ENCODE measurements around the gene CPXM1.

Gene CPXM1

DNA sequence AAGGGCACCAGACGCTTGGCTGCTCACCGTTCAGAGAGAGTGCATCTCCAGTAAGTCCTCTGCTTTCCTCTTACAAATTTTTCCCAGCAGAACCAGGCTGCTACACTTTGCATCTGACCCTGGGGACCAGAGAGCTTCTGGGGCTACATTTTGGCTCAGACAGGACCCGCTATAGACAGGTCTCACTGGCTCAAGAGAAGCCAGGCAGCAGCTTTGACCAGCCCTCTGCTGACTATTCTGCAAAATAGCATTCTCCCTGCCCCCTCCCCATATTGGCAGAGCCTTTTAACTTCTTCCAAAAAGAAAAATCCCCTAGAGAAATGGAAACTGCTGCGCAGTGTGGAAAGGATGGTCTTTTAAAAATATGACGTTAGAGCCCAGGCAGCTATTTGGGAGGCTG lies 37.2 kb downstream of the CPXM1 start:
- DNase-seq (ENCODE audit: low read depth), result no peak

DNA sequence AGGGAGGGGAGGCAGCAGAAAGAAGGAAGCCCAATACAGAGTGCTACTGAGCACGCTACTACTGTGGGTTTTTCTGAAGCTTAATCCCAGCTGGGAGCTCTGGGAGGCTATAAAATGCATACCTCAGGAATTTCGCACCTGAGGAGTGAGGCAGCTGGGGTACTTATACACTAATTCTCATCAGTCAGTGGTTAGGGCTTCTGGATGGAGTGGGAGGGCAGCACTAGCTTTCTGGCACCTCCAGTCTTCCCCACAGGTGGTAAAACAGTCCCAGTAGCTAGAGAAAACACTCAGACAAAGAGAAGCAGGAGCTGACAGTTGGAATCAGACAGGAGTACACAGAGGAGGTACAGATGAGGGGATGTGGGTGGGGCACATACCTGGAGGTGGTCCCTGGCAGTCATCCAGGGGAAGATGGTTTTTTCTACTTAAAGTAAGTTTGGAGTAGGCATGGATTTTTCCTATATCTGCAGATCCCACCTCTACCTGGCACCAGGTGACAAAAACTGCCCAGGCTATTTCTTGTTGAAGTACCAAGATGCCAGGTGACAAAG lies 37.8 kb downstream of the CPXM1 start:
- DNase-seq (ENCODE audit: low read depth), result no peak

DNA sequence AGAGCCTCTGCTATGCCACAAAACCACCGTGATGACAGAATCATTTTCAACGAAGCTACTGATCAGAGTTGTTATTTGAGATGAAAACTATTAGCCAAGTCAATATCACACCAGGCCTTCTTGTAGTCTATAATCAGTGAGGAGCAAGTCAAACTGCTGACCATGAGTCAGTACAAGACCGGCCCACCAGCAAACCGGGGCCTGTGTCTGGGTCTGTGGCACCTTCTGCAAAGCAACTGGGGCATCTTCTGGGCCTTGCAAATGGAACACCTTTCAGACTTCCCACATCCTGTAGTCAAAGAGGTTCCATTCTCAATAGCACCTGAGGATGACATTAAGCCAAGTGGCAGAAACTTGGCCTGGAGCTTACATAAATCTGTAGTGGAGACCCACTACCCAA lies 38.5 kb downstream of the CPXM1 start:
- no peak for DNase-seq (ENCODE audit: low read depth)

DNA sequence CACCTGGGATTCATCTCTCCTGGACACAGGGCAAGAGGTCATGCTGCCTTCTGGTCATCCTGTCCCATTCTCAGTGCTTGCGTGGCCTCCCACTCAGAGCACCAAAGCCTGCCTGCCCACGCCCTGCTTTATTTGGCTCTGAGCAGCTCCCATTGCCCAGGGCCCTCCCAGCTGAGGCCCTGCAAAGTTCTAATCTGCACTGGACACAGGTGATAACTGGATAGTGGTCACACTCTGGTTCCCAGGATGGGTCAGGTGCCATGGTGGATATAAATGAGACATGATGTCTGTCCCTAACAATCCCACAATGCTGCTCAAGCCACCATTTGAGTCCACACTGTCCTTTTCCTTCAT lies 39.5 kb downstream of the CPXM1 start:
- DNase-seq (ENCODE audit: low read depth), result no peak

DNA sequence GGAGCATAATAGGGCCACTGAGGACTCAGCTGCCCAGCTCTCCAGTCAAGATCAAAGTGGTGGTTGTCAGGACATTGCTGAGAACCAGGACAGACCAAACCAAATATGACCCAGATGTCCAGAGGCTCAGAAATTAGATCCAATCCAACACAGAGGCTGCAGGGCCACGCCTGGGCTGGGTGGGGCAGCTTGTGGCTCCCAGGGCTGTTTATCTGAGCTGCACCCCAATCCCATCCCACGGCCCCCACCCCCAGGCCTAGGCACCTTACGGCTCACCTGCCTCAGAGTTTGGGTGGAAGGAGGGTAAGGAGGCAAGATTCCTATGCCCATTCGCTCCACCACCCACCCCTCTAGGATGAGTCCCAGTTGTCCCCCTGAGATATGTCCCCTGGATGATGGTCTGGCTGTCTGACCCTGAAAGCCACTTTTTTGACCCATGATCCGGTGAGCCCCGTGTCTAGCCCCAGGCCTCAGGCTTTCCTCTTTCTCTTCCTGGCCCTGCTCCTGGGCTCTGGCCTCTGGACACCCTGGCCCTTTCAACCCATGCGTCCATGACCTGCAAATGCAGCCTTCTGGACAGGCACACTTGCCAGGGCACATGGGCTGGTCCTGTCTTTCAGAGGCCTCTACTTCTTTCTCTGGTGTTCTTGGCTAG lies 40.0 kb downstream of the CPXM1 start:
- no peak for DNase-seq (ENCODE audit: low read depth)

DNA sequence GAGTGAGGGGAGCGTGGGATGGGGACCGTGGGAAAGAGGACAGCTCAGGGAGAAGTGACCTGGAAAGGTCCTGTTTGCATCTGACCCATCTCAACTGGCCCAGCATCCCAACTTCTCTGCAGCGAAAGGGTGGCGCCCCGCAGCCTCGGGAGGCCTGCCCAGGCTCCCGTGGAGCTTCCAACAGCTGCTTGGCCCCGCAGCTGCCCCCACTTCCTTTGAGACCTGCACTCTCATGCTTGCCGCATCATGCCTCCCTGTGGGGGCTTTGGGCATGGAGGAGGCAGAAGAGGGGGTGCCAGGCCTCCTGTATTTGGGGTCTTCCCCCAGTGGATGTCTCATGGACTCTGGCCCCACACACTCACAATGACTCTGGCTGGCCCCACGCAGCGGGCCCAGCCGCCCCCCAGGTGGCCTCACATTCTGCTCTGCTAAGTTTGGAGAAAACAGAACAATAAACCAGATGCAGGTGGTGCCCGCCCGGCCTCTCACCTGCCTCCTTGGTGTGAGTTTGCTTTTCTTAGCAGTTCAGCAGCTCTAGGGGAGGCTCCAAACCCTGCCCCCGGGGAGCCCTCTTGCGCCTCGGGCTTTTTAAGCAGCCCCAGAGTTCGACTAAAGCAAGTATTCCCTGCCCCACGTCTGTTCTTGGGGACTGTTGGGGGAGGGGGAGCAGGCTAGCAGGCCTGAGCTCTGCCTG lies 40.7 kb downstream of the CPXM1 start:
- DNase-seq (ENCODE audit: low read depth), result no peak

DNA sequence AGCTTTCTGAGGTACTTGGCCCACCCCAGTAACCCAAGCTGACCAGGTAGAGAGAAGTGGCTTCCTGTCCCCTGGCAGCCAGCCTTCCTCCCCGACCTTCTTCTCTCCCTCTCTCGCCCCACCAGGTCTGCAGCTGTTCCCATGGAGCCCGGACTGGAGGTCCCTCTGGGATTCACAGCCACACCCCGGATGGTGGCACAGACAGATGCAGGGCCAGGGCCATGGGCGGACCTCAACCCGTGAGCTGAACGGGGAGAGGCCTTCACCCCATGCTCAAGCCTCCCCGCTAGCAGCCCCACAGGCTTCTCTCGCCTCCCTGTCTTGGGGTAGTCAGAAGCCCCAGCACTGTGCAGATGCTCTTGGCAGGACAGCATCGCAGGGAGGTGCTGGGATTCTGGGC lies 41.3 kb downstream of the CPXM1 start:
- no peak for DNase-seq (ENCODE audit: low read depth)

DNA sequence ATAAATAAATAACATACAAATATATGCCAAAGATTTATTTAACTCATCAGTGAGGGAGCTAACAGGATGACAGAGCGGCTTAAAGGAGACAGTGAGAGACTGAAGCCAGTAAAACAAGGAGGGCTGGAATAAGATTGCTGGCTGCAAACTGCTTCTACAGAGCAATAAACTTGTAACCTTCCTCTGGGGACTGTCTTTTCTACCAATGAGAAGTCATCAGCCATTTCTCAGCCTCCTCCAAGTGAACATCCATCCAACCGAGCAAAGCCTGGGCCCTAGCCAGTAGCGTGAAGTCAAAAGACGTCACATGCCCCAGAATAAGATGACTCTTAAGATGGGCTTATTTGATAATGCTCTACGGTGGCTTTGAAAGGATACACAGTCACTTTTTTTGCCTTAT lies 42.5 kb downstream of the CPXM1 start:
- no peak for DNase-seq (ENCODE audit: low read depth)

DNA sequence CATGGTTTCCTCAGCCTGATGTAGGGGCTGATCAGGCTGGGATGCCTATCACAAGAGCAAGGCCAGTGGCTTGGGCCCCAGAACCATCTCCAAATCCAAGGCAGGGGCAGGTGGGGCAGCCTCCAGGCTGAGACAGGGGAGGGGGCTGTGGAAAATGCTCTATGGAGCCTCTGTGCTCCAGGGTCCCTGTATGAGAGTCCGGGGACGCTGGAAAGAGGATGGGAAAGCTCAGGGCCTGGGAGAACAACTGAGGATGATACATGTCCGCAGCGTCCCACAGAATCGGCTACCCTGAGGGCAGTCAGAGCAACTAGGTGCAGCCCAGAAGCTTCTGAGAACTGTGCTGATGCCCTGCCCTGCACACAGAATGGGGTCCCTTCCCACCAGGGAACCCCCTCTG lies 43.4 kb downstream of the CPXM1 start:
- DNase-seq (ENCODE audit: low read depth), result no peak

DNA sequence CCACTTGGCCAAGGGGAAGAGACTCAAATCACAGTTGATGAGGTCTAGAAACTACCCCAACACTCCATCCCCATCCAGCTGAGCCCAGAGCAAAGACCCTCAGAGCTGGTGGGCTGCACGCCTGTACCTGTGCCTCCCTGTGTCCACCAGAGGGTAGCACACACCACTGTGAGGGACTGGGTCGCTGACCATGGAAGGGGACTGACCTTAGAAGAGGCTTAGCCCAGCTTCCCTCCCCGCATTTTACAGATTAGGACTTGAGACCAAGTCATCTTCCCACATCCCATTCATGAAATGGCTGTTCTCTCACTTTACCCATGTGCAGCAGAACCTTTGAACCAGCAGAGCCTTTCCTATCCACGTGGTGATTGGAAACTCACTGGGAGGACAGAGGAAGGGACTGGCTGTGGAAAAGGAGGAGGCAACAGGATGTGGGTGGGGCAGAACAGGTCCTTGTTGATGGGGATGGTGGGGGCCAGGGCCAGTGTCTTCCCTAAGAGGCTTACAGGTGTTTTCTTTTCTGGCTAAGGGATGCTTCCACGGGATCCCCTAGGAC lies 44.3 kb downstream of the CPXM1 start:
- peak; percentile 39 for DNase-seq (ENCODE audit: low read depth)

DNA sequence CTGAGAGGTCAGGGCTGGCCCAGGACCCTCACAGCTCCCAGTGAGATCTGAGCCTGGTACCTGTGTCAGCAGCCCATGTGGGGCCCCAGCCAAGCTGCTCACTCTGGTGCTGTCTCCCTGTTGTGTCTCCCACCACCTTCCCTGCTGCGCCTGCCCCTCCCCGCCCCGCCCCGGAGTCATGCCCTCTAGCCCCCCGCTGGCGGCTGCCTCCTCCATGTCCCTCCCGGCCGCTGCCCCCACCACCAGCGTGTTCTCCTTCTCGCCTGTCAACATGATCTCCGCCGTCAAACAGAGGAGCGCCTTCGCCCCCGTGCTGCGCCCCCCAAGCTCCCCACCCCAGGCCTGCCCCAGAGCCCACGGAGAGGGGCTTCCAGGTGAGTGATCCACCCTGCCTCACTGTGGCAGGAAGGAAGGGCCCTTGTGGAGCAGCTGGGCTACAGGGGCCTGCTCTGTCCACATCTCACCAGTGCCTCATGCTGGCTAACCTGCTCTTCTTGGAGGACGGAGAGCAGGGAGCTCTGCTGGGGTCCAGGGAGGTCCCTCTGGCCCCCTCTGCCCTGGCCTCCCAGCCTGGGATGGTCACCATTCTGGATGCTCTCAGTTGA lies 44.9 kb downstream of the CPXM1 start:
- no peak for DNase-seq (ENCODE audit: low read depth)

DNA sequence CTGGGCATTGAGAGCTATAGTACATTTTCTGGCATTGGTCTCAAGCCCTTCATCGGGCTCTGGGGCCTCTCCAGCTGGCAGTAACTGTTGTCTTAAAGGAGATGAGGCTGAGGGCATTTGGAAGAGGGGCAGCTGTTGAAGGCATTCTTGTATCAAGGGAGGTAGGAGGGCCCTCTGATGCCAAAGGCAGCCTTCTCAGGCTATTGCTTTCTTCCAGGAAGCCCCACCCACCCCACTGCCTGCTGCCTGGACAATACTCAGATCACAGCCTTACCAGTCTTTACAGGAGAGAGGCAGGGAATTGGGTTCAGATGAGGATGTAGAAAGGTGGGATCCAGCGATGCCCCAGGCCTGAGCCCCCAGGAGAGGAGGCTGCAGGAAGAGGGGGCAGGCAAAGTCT lies 46.0 kb downstream of the CPXM1 start:
- no peak for DNase-seq (ENCODE audit: low read depth)

DNA sequence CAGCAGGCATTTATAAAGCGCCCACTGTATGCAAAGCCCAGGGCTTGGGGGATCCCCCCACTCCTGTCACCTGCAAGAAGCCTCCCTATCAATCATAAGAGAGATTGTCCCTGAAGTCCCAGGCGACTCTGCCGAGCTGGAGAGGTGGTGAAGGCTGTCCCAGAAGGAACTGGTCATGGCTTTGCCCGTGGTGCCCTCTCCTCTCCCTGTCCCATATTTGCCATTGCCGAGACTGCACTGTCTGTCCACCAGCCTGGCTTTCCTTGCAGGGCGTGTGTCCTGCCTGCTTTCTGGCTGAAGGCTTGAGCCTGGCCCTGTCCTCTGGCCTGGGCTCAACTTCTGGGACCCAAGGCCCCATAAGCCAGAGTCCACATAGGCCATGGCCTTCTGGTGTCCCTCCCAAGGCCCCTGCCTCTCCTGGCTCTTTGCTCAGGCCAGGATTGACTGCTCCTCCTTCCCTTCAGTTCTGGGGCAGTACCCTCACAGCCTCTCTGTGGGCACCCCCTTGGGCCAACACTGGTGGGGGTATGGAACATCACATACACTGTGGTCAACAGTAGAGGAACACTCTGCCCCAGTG lies 46.9 kb downstream of the CPXM1 start:
- DNase-seq (ENCODE audit: low read depth), result no peak

DNA sequence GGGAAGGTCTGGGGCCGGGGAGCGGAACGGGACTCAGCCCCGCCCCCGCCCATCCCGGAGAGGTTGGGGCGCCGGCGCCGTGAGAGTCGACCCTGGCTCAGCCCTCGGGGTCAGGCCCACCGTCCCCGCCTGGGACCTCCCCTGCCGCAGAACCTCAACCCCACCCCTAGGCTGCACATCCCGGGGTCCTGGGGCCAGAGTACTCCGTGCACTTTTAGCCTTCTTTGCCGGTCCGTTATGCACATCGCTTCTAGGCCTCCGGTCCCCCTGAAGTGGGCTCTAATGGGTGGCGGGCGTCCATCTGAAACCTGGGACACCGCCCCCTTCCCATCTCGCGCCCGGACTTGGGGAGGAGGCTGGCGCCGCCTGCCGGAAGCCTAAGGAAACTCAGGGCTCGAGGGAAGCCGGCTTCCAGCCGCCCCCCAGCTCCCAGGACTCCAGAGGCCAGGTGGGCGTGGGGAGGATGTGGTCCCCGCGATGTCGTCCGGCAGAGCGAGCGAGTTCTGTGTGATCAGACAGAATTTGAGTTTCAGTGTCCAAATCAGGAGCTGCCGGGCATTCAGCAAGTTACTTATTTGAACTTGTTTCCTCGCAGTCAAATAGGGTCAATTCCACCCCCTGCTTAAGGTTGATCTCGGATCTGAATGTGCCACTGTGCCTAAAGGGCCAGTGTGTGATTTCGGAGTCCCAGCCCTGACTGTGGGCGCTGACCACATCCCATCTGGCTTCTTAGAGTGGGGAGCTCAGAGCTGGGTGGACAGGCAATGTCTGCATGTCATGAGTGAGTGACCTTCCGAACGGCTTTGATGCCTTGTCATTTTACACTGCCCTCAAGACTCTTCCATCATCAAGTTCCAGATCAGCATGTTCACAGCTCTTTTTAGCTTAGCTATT lies 47.6 kb downstream of the CPXM1 start:
- peak; percentile 14 for DNase-seq (ENCODE audit: low read depth)

DNA sequence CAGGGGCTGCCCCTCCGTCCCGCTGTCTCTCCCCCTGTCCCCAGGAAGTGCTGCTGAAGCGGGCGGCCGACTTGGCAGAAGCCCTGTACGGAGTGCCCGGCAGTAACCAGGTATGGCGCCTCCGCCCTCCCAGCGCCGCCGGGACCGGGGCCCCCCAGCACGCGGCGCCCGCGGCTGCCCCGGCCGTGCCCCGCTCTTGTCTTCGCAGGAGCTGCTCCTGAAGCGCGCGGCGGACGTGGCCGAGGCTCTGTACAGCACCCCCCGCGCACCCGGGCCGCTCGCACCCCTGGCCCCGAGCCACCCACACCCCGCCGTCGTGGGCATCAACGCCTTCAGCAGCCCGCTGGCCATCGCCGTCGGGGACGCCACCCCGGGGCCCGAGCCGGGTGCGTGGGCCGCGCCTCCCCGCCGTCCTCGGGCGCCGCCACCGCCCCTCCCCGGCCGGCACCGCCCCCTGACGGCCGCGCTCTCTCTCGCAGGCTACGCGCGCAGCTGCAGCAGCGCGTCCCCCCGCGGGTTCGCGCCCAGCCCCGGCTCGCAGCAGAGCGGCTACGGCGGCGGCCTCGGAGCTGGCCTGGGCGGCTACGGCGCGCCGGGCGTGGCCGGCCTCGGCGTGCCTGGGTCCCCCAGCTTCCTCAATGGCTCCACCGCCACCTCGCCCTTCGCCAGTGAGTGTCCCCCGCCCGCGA lies 48.4 kb downstream of the CPXM1 start:
- no peak for DNase-seq (ENCODE audit: low read depth)

DNA sequence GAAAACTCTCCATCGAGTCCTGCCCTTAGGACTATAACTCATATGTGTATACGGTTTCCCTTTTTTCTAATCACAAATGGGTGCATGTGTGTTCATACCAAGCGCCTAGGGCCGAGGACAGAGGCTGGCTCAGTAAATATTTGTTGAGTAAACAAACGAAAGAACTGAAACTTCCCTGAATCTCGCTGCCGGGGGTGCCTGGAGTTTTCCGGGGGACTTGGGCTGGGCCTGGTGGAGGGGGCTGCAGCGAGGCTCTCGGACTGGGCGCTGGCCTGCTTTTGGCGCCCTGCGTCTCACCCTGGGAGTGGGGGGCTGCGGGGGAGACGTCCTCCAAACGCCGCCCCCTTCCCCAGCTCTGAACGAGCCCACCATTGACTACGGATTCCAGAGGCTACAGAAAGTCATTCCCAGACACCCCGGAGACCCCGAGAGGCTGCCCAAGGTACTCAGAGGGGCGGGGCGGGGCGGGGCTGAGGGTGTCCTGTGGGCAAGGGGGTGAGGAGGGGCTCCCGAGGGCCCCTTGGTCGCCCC lies 49.0 kb downstream of the CPXM1 start:
- no peak for DNase-seq (ENCODE audit: low read depth)

DNA sequence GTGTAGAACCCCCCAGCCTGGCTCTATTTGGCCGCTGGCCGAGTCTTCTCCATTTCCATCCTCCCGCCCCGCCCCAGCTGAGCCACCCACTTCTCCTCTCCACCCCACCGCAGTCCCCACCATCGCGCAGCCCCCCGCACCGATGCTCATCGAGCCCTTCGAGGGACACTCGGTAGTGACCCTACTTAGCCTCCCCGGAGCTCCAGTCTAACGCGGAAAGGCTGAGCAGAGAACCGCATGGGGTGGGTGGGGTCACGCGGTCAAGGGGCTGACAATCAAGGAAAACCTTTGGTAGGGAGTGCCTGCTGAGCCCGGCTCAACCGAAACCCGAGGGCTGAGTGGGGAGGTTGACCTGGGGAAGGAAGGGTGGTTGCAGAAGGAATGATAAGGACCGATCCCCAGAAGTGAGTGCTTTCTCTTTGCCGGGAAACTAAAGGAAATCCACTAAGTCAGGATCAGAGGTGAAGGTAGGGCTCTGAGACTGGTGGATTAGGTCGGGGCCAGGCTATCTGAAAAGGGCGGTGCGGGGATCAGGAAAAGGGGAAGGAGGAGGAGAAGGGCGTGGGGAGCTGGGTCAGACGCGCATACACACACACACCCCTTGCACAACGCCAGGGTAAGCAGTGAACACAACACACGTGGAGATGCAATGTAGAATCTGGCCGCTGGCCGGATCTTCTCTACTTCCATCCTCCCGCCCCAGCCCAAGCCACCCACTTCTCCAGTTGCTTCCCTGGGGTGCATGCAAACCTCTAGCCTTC lies 49.8 kb downstream of the CPXM1 start:
- DNase-seq (ENCODE audit: low read depth), result no peak

DNA sequence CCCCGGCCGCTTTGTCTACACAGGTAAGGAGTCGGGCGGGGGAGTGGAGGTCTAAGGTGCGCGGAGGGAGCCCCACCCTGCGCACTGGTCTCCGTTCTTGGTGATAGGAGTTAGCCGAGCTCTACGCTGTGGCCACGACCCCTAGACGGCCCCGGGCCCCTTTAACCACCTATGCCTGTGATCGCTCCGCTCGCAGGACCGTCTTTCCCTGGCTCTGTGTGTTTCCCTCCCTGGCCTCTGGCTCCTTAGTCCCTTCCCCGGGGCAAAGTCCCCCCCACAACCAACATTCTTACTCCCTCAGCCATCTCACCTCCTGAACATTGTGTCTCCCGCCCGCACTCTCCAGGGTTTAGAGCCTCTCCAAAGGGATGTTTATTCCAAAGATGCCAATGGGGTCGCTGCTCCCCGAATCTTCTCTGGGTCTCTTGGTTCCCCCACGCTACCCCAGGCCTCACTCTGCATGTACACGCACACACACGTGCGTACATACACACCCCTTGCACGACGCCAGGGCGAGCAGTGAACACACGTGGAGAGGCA lies 50.4 kb downstream of the CPXM1 start:
- no peak for DNase-seq (ENCODE audit: low read depth)

DNA sequence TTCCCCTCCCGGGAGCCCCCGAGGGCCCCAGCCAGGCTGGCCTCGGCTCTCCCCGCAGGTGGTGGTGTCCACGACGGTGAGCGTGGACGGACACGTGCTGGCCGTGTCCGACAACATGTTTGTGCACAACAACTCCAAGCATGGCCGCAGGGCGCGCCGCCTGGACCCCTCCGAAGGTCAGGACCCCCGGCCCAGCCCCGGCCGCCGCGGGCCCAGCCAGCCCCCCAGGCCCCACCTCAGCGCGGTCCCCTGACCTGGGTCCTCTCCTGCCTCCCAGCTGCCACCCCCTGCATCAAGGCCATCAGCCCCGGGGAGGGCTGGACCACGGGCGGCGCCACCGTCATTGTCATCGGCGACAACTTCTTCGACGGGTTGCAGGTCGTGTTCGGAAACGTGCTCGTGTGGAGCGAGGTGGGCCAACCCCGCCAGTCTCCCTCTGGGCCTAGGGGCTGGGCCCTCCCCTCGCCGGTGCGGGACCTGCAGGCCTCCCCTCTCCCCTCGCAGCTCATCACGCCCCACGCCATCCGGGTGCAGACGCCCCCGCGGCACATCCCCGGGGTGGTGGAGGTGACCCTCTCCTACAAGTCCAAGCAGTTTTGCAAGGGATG lies 51.0 kb downstream of the CPXM1 start:
- DNase-seq (ENCODE audit: low read depth), result no peak

All from fibroblast of the conjunctiva (primary cell).